Upper lobe of left lung (tissue), 4 donors: ENCODE results near the gene ANO2.

Experiments used
- CTCF ChIP-seq, 6 experiments: fragments of 450-650 bp in 4 of 6; fragments of 200-600 bp in 2 of 6; sonication (generic) in 2 of 6; IDR thresholded peaks; one replicate each; pipeline ENCODE4 v1.5.1; 2016 to 2019; ENCODE audit warnings: antibody characterized with exemption in 6 of 6
- EP300 ChIP-seq, 4 donors: sonication (generic); formaldehyde crosslinking; IDR thresholded peaks; one replicate each; pipeline ENCODE4 v1.5.1; 2017; ENCODE audit warnings: antibody characterized with exemption in 4 of 4, control low read depth in 2 of 4
- POLR2A ChIP-seq, 4 donors: fragments of 450-650 bp; IDR thresholded peaks; one replicate each; pipeline ENCODE4 v1.5.1; 2016 to 2017; ENCODE audit warnings: antibody characterized with exemption in 4 of 4, mild to moderate bottlenecking in 2 of 4
- POLR2AphosphoS5 ChIP-seq, 2 donors: sonication (generic); formaldehyde crosslinking; IDR thresholded peaks; one replicate each; pipeline ENCODE4 v1.5.1; 2017; ENCODE audit warnings: antibody characterized with exemption in 2 of 2

GRCh38 chr12:5771756-5772155 is 173.3 kb downstream of the ANO2 start:
- TF ChIP-seq POLR2A (IDR thresholded peaks at IDR 0.05) (no peak), CTCF (IDR thresholded peaks at IDR 0.05) (no peak), POLR2AphosphoS5 (IDR thresholded peaks at IDR 0.05) (no peak), EP300 (IDR thresholded peaks at IDR 0.05) (no peak)
